ENCODE results near the gene TMPRSS4. TPM values are rescaled to one million over a fixed set of nuclear protein-coding genes. Genes with fewer than 3 reads are reported as not detected.

Gene TMPRSS4
- polyA plus RNA-seq, 1 donor: 30.2 TPM

- DNase-seq: no peak
Observed at GRCh38 chr11:118132385-118133151, 55.7 kb downstream of the TMPRSS4 start.

GRCh38 chr11:118133816-118134215 is 56.9 kb downstream of the TMPRSS4 start:
- no peak for DNase-seq

- DNase-seq: no peak
Observed at GRCh38 chr11:118135051-118135795, 58.3 kb downstream of the TMPRSS4 start.

- no peak for DNase-seq
Observed at GRCh38 chr11:118135796-118136165, 58.9 kb downstream of the TMPRSS4 start.

- DNase-seq: no peak
Observed at GRCh38 chr11:118136341-118136740, 59.5 kb downstream of the TMPRSS4 start.

- DNase-seq: no peak
Observed at GRCh38 chr11:118136801-118137200, 59.9 kb downstream of the TMPRSS4 start.

- DNase-seq: no peak
Observed at GRCh38 chr11:118138839-118139420, 62.1 kb downstream of the TMPRSS4 start.

- no peak for DNase-seq
Observed at GRCh38 chr11:118139578-118139977, 62.7 kb downstream of the TMPRSS4 start.

GRCh38 chr11:118142081-118142480 is 65.2 kb downstream of the TMPRSS4 start:
- DNase-seq: no peak

- no peak for DNase-seq
Observed at GRCh38 chr11:118142809-118143208, 65.9 kb downstream of the TMPRSS4 start.

- no peak for DNase-seq
Observed at GRCh38 chr11:118143661-118144185, 66.8 kb downstream of the TMPRSS4 start.

GRCh38 chr11:118144301-118145268 is 67.7 kb downstream of the TMPRSS4 start:
- DNase-seq: no peak

GRCh38 chr11:118145285-118146227 is 68.7 kb downstream of the TMPRSS4 start:
- peak; percentile 77 for DNase-seq

GRCh38 chr11:118146554-118146953 is 69.7 kb downstream of the TMPRSS4 start:
- no peak for DNase-seq

- DNase-seq: no peak
Observed at GRCh38 chr11:118147502-118147901, 70.6 kb downstream of the TMPRSS4 start.

GRCh38 chr11:118148240-118148639 is 71.4 kb downstream of the TMPRSS4 start:
- no peak for DNase-seq

GRCh38 chr11:118148856-118149255 is 72.0 kb downstream of the TMPRSS4 start:
- no peak for DNase-seq

GRCh38 chr11:118149493-118149892 is 72.6 kb downstream of the TMPRSS4 start:
- no peak for DNase-seq

GRCh38 chr11:118151431-118151830 is 74.6 kb downstream of the TMPRSS4 start:
- no peak for DNase-seq

- DNase-seq: no peak
Observed at GRCh38 chr11:118152020-118152551, 75.2 kb downstream of the TMPRSS4 start.
